ENCODE data around the gene ING3. TPM values are rescaled to one million over a fixed set of nuclear protein-coding genes. Genes with fewer than 3 reads are reported as not detected.

Gene ING3
- polyA plus RNA-seq, 3 donors, result 22.3 to 26.9 (median 25.9) TPM

DNA sequence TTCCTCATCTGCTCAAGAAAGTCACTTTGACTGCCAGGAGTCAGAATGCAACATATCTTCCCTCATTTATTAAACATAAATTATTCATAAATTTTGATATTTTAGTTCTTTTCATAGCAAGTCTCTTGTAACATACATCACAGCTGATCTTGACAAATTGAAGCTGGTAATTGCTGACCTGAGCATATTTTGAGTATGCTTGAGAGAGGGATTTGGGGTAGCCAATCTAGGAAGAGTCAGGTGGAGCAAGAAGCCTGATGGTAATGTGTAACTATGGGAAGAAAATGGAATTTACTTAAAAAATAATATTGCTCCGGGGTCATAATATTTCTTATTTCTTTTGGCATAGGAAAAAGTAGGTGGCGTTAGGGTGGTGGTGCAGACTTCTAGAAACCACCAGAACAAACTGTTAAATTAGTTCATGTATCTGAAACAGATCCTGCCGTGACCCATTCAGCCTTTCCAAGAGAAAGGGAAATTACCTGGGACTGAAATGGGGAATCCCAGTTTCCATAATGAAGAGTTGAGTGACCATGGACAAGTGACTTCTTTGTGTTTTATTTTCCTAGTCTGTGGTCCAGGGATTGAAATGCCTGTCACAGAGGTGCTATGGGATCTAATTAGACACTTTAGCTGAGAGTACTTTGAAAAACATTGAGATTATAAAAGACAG lies 50.8 kb downstream of the ING3 start:
- H3K9me3 Mint-ChIP-seq, result peaks cover 0 to 2% (median 0%) of the 10 kb centered on the region in 7 donors
- peaks cover 1 to 10% (median 4%) of the 10 kb centered on the region in 3 donors for H3K27me3 Mint-ChIP-seq (ENCODE audit: low read depth in 3 of 3)
- DNase-seq, result no peak
- no peaks in the 10 kb centered on the region for H3K9me3 ChIP-seq (replicated peaks in 1 of 2; ENCODE audit: control insufficient read depth in 1 of 2, insufficient read depth in 1 of 2, low read length in 2 of 2)
- peaks cover 0 to 2% of the 10 kb centered on the region in 2 donors for H3K27me3 ChIP-seq (ENCODE audit: control insufficient read depth in 2 of 2, insufficient read depth in 2 of 2, low read length in 2 of 2)
- no peaks in the 10 kb centered on the region for H3K79me2 ChIP-seq (ENCODE audit: insufficient read depth, low read length)
- no peak overlapping the region for H2AFZ ChIP-seq (ENCODE audit: insufficient read depth, low read depth, low read length, poor library complexity, severe bottlenecking)
- H3K36me3 Mint-ChIP-seq, result peaks cover 4 to 7% of the 10 kb centered on the region in 2 donors
- intact Hi-C loops (cut with micrococcal nuclease), result no loop called here
- no peak overlapping the region for H3K9ac ChIP-seq (ENCODE audit: insufficient read depth, low read length, poor library complexity, severe bottlenecking)
- 100% methylated on average over 1 of the region's 3 CpGs for WGBS (ENCODE audit: insufficient coverage)
- no peak overlapping the region for H3K27ac Mint-ChIP-seq
- H3K4me3 Mint-ChIP-seq, result no peak overlapping the region
- TF ChIP-seq, protein P1, sequence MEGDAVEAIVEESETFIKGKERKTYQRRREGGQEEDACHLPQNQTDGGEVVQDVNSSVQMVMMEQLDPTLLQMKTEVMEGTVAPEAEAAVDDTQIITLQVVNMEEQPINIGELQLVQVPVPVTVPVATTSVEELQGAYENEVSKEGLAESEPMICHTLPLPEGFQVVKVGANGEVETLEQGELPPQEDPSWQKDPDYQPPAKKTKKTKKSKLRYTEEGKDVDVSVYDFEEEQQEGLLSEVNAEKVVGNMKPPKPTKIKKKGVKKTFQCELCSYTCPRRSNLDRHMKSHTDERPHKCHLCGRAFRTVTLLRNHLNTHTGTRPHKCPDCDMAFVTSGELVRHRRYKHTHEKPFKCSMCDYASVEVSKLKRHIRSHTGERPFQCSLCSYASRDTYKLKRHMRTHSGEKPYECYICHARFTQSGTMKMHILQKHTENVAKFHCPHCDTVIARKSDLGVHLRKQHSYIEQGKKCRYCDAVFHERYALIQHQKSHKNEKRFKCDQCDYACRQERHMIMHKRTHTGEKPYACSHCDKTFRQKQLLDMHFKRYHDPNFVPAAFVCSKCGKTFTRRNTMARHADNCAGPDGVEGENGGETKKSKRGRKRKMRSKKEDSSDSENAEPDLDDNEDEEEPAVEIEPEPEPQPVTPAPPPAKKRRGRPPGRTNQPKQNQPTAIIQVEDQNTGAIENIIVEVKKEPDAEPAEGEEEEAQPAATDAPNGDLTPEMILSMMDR (IDR thresholded peaks at IDR 0.05), result no peak
- peaks cover 42 to 53% of the 10 kb centered on the region in 2 donors for H3K4me1 ChIP-seq (ENCODE audit: control insufficient read depth in 1 of 2, insufficient read depth in 2 of 2, low read length in 2 of 2)
- H3K27ac ChIP-seq (ENCODE audit: low read depth in 1 of 2, low read length in 2 of 2), result no peak overlapping the region
- peaks cover 51% of the 10 kb centered on the region for H3K4me1 Mint-ChIP-seq
- no peaks in the 10 kb centered on the region for H4K20me1 ChIP-seq (ENCODE audit: insufficient read depth, low read length)
- H3K4me2 ChIP-seq (replicated peaks; ENCODE audit: extremely low read depth, low read length, poor library complexity, severe bottlenecking), result no peak overlapping the region
- H3K36me3 ChIP-seq (replicated peaks in 1 of 2; ENCODE audit: control insufficient read depth in 1 of 2, insufficient read depth in 2 of 2, low read length in 2 of 2), result no peaks in the 10 kb centered on the region
- H3K4me3 ChIP-seq (replicated peaks in 1 of 3; ENCODE audit: low read depth in 2 of 3, low read length in 3 of 3), result no peak overlapping the region

DNA sequence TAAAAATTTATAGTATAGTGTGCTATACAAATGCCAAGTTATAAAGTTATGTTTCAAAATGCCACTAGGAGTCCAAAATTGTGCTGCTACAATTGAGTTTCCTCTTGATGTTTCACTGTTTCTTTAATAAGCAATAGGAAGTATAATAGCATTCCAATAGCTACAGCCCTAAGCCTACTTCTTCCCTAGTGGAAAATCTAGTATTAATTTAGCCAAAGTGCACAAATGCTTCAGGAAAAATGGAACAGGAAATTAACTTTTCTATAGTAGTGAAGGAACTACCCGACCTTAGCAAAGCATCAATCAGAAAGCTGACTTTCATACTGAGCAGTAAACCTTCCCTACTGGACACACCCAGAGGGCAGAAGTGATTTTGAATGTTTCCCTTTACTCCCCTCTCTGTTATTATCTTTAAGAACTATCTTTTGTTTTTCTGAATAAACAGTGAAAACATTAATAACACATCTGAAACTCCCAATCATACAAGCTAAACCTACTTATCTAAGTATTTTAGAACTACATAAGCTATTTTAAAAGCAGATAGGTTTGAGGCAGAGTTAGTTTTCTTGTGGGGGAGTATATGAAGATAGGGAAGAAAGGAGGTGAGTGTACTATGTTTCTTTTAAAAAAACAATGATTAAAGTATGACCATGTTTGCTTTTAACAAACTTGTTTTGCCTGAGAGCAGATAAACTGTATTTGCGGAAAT lies 51.6 kb downstream of the ING3 start:
- H3K4me3 Mint-ChIP-seq, result no peak overlapping the region
- Histone ChIP-seq H3K79me2 (ENCODE audit: insufficient read depth, low read length) (no peaks in the 10 kb centered on the region), H3K9me3 (replicated peaks in 1 of 2; ENCODE audit: control insufficient read depth in 1 of 2, insufficient read depth in 1 of 2, low read length in 2 of 2) (no peaks in the 10 kb centered on the region), H3K27me3 (ENCODE audit: control insufficient read depth in 2 of 2, insufficient read depth in 2 of 2, low read length in 2 of 2) (peaks cover 0 to 2% of the 10 kb centered on the region in 2 donors), H3K9ac (ENCODE audit: insufficient read depth, low read length, poor library complexity, severe bottlenecking) (no peak overlapping the region), H3K4me3 (replicated peaks in 1 of 3; ENCODE audit: low read depth in 2 of 3, low read length in 3 of 3) (no peak overlapping the region), H3K4me1 (ENCODE audit: control insufficient read depth in 1 of 2, insufficient read depth in 2 of 2, low read length in 2 of 2) (peaks cover 42 to 53% of the 10 kb centered on the region in 2 donors), H2AFZ (ENCODE audit: insufficient read depth, low read depth, low read length, poor library complexity, severe bottlenecking) (no peak overlapping the region), H3K27ac (ENCODE audit: low read depth in 1 of 2, low read length in 2 of 2) (no peak overlapping the region), H3K4me2 (replicated peaks; ENCODE audit: extremely low read depth, low read length, poor library complexity, severe bottlenecking) (no peak overlapping the region), H3K36me3 (replicated peaks in 1 of 2; ENCODE audit: control insufficient read depth in 1 of 2, insufficient read depth in 2 of 2, low read length in 2 of 2) (no peaks in the 10 kb centered on the region), H4K20me1 (ENCODE audit: insufficient read depth, low read length) (no peaks in the 10 kb centered on the region)
- peaks cover 52% of the 10 kb centered on the region for H3K4me1 Mint-ChIP-seq
- TF ChIP-seq, protein P1 (IDR thresholded peaks at IDR 0.05), result no peak
- H3K36me3 Mint-ChIP-seq, result peaks cover 4 to 7% of the 10 kb centered on the region in 2 donors
- H3K27me3 Mint-ChIP-seq (ENCODE audit: low read depth in 3 of 3), result peaks cover 1 to 10% (median 2%) of the 10 kb centered on the region in 3 donors
- intact Hi-C loops (cut with micrococcal nuclease), result no loop called here
- no peak overlapping the region for H3K27ac Mint-ChIP-seq
- no CpG with 5 or more reads among the region's 2 CpGs for WGBS (ENCODE audit: insufficient coverage)
- H3K9me3 Mint-ChIP-seq, result peaks cover 0 to 2% (median 0%) of the 10 kb centered on the region in 7 donors
- DNase-seq, result no peak
